ENCODE measurements around the gene WDR89.
"Not testable (repeated sequence)": the region's sequence is repeated elsewhere in the genome, so short reads cannot be mapped to it uniquely, and the experiment has no call there.

WDR89 gene

GRCh38 chr14:63604626-63605025 is 37.0 kb downstream of the WDR89 start:
- peak; percentile 93 for FAIRE-seq
- no peak for DNase-seq (ENCODE audit: insufficient read length, low spot score)

GRCh38 chr14:63603749-63604277 is 37.9 kb downstream of the WDR89 start:
- FAIRE-seq (peak; percentile 97), DNase-seq (ENCODE audit: insufficient read length, low spot score) (no peak)

- FAIRE-seq: no peak
- DNase-seq (ENCODE audit: insufficient read length, low spot score): no peak
Observed at GRCh38 chr14:63598807-63599206, 42.9 kb downstream of the WDR89 start.

GRCh38 chr14:63596998-63597658 is 44.5 kb downstream of the WDR89 start:
- FAIRE-seq (no peak), DNase-seq (ENCODE audit: insufficient read length, low spot score) (no peak)

DNA sequence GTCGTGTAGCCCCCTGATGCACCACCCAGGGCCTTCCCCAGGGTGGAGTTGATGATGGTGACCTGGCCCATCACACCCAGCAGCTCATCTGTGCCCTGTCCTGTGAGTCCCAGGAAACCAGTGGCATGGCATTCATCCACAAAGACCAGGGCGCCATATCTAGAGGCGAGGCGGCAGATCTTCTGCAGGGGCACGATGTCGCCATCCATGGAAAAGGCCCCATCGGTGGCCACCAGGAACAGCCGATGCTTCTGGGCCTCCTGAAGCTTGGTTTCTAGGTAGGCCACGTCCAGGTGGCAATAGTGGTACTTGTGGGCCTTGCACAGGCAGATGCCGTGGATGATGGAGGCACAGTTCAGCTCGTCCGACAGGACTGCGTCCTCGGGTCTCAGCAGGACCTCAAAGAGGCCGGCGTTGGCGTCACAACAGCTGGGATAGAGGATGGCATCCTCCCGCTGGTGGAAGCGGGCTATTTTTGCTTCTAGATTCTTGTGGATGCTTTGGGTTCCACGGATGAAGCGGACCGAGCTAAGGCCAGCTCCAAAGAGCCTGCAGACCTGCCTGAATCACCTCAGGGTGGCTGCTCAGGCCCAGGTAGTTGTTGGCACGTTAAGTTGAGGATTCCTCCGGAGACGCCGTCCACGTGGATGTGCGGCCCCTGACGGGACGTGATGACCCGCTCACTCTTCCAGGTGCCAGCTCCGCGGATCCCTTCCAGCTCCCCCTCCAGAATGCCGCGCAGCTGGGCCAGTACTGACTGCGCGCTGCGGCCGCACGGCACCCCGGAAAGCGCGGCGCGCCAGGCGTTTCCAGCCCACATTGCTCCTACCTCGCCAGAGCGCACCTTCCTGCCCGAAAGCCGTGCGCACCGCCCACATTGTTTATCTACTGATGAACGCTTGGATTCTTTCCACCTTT is 47.0 kb downstream of the WDR89 start:
- FAIRE-seq (no peak), DNase-seq (ENCODE audit: insufficient read length, low spot score) (no peak)

DNA sequence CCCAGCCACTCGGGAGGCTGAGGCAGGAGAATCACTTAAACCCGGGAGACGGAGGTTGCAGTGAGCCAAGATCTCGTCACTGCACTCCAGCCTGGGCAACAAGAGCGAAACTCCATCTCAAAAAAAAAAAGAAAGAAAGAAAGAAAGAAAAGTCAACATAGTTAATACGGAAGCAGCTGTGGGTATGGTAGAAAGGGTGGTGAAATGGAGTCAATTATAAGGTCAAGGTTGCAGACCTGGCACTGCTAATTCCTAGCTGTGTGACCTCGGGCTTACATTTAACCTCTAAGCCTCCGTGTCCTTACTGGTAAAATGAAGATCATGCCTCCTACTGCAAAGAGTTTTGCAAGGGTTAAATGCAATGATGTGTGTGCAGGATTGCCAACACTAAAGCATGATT is 58.6 kb downstream of the WDR89 start:
- peak; percentile 92 for FAIRE-seq
- not testable (repeated sequence) for DNase-seq (ENCODE audit: insufficient read length, low spot score)

- FAIRE-seq: no peak
- DNase-seq (ENCODE audit: insufficient read length, low spot score): no peak
Observed at GRCh38 chr14:63581491-63581890, 60.2 kb downstream of the WDR89 start.

DNA sequence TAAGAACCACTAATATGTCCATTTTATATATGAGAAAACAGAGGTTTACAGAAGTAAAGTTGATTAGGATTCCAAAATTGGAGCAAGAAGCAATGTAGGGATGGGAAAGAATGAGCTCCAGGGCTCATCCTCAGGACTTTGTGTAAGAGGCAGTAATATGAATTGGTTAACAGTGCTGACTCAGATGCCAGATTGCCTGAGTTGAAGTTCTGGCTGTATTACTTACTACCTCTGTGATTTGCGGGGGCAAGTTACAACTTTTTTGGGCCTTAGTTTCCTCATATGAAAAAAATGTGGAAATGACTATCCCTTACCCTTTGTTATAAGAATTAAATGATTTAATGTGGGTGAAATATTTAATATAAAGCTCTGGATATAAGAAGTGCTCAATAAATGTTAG is 63.4 kb downstream of the WDR89 start:
- FAIRE-seq: peak; percentile 71
- no peak for DNase-seq (ENCODE audit: insufficient read length, low spot score)

GRCh38 chr14:63573581-63573980 is 68.1 kb downstream of the WDR89 start:
- FAIRE-seq (no peak), DNase-seq (ENCODE audit: insufficient read length, low spot score) (peak; percentile 71)

DNA sequence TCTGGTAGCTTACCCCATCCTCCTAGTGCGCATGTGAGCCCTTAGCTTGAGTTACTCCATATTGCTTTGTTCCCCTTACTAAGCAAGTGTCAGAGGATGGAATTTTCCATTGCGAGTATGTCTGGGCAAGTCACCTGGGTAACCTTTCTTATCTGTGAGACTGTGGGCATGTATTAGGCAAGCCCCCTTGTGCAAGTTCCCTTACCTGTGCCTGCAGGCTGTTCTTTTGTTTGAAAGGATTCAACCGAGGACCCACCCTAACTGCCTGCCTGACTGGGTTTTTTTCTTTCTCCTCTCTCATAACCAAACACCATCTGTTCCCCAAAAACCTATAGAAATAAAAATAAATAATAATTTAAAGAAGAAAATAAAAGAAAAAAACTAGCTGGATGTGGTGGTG is 76.2 kb downstream of the WDR89 start:
- peak; percentile 90 for FAIRE-seq
- no peak for DNase-seq (ENCODE audit: insufficient read length, low spot score)

GRCh38 chr14:63564318-63564717 is 77.4 kb downstream of the WDR89 start:
- DNase-seq (ENCODE audit: insufficient read length, low spot score) (peak; percentile 72), FAIRE-seq (peak; percentile 95)

DNA sequence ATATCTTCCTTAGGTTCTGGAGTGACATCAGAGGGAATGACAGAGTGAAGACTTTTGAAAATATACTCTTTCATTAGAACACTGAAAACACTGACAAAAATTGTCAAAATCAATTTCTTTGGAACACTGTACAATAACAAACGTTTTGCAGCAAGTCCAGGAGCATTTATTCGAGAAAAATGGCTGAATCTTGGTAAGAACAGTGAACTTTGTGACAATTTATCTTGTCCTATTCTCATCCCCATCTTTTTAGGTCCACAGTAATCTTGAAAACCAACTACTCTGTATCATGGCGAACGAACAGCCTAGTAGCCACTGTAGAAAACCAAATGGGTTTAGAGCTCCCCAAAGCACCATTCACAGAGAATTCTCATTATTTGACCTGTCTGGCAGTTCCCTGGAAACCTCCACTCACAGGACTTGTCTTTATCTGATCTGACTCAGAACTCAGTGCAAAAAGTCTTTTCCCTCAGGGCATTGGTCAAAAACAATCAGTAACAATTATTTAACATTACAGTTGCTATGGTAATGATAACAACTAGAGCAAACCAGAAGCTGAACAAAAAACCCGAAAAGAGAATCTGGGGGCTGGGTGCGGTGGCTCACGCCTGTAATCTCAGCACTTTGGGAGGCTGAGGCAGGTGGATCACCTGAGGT is 78.2 kb downstream of the WDR89 start:
- FAIRE-seq (no peak), DNase-seq (ENCODE audit: insufficient read length, low spot score) (peak; percentile 90)

DNA sequence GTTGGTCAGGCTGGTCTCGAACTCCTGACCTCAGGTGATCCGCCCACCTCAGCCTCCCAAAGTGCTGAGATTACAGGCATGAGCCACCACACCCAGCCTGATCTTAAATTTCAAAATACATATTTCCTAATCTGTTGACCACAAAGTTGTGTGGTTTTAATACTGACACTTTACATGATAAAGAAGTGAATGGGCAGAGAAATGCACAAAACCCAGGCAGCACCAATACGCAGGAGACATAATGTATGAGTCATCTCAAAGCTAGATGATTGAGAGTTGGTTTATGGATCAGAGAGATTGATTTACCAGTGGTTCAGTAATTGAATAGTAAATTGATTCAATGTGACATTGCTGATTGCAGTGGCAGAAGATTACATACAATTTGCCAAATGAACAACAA is 79.3 kb downstream of the WDR89 start:
- FAIRE-seq (peak; percentile 96), DNase-seq (ENCODE audit: insufficient read length, low spot score) (no peak)

GRCh38 chr14:63555572-63555971 is 86.1 kb downstream of the WDR89 start:
- DNase-seq (ENCODE audit: insufficient read length, low spot score): no peak
- peak; percentile 87 for FAIRE-seq

DNA sequence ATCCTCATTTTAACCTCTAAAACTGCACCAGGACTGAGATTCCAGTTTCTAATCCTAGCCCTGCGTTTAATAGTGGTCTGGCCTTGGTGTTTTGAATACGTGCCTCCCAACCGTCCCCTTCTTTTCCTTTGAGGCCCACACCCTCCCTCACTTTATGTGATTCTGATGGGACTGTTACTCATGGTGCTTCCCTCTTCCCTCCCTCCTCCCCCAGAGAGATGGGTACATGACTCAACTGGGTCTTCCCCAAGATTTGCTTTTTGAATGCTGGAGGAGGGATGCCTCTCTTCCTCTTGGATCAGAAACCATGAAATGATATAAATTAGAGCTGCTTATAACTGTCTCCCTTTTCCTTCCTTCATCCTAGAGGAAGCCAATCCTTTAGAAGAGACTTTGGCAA is 90.3 kb downstream of the WDR89 start:
- peak; percentile 68 for DNase-seq (ENCODE audit: insufficient read length, low spot score)
- FAIRE-seq: peak; percentile 97

DNA sequence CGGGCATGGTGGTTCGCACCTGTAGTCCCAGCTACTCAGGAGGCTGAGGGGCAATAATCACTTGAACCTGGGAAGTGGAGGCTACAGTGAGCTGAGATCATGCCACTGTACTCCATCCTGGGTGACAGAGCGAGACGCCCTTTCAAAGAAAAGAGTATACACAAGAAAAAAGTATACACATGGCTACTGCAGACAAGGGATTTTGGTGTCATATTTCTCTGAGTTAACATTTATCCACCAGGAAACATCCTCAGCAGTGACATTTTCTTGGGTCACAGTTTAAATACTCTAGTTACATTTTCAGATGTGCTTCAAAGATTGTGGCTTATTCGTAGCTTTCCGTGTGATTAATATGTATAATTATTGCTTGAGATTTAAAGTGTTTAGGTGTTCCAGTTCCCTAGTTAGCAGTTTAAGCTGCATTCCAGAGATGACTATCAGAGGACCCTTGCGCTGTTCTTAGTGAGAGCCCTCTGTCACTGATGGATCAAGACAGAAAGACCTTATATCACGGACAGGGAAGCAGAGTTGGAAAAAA is 93.8 kb downstream of the WDR89 start:
- FAIRE-seq (no peak), DNase-seq (ENCODE audit: insufficient read length, low spot score) (no peak)

Data from HTR-8/SVneo (cell line).